ENCODE data around the gene PTPRD.

PTPRD gene

DNA sequence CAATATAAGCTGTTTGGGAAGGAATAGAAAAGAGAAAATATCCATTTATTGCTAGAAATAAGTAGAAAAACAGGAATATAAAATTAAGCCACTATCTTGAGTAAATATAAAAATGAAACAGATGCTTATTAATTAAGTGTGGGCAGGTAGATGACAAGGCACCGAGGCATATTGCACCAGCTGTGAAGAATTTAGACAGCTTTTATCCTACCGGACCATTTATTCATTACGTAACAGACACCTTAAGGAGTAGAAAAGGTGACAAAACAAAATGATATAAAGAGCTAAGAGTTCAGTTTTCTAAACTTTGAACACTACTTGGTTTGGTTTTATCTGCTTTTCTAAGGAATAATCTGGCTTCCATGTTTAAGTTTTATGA lies 404.1 kb downstream of the PTPRD start:
- no peak for DNase-seq (ENCODE audit: low read depth in 2 of 2, low spot score in 1 of 2)

DNA sequence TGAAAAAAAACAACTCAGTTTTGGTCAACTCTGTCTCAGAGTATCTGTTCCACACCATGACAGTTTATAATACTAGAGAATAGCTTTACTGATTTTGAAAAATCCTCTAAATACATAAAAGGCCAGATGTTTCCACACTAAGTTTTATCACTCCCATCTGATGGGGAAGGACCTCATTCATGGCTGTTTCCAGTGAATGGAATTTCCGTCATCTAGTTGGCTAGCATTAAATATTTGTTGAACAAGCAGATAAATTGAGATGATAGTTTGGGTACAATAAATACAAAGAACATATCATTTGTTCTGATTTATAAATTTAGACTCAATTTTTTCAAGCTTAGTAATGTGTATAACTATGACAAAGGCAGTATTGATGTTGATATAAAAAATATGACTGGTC lies 408.5 kb downstream of the PTPRD start:
- DNase-seq (ENCODE audit: low read depth in 2 of 2, low spot score in 1 of 2): no peak

DNA sequence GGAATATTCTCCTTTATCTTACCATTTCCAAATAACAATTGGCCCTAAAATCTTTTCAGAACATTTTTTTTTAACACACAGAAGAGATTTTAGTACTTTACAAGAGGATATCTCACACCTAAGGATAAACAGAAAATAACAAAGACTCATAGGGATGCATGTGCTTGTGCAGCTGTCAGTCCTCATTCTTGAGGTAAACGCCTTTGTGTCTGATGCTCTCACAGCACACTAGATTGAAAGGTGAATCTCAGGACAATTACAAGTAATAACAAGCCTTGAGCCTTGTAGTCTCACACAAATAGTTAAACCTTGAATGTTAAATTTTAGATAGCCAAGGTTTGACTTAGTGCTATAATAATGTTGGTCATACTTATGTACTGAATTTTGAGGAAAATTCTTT lies 439.2 kb downstream of the PTPRD start:
- DNase-seq (ENCODE audit: low read depth in 2 of 2, low spot score in 1 of 2): no peak

DNA sequence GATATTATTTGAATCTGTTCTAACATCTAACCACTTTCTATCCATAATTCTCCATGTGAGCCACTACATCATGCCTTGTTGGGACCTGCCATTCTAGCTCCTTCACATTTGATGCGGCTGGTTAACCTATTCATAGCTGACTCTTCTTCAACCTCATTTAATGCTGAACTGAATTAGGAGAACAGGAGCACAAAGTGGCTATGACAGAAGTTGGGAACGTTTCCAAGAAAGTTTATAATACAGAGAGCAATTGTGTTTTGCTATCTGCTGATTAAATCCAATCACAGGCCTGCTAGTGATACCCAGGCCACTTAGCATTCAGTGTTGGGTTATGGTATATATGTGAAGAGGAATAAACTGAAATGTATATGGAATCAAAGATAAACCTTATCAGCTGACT lies 440.3 kb downstream of the PTPRD start:
- no peak for DNase-seq (ENCODE audit: low read depth in 2 of 2, low spot score in 1 of 2)

DNA sequence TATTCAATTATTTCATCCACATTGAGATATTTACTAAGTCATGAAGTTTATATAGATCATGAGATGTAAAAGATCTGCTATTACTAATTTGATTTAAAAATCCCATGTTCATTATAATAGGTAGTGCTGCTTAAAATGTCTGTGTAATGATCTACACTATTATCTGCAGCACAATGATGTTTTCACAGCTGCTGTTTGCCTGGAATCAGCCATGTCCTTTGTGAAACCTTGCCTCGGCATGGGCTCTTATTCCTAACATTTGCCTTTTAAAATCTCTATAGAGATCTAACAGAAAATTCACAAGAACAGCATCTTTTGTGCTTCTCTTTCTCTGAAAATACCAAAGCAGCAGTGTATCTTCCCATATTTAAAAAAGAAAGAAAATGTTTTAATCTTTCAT lies 444.6 kb downstream of the PTPRD start:
- DNase-seq (ENCODE audit: low read depth in 2 of 2, low spot score in 1 of 2): no peak

DNA sequence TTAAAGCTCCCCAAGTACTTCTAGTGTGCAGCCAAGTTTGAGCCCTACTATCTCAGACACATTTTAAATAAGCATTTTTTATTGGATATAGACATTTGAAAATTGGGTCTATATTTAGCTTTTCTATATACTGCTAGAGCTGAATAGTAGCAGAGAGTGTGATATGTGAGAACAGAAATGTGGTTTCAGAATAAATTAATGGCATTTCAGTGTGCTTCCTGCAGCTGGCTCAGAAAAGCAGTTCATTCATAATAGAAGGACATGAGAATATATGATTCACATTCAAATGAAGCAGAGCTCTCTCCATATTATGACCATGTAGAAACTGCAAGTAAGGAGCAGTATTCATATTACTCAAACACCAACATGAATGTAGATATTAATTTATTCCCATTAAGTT lies 464.0 kb downstream of the PTPRD start:
- no peak for DNase-seq (ENCODE audit: low read depth in 2 of 2, low spot score in 1 of 2)

DNA sequence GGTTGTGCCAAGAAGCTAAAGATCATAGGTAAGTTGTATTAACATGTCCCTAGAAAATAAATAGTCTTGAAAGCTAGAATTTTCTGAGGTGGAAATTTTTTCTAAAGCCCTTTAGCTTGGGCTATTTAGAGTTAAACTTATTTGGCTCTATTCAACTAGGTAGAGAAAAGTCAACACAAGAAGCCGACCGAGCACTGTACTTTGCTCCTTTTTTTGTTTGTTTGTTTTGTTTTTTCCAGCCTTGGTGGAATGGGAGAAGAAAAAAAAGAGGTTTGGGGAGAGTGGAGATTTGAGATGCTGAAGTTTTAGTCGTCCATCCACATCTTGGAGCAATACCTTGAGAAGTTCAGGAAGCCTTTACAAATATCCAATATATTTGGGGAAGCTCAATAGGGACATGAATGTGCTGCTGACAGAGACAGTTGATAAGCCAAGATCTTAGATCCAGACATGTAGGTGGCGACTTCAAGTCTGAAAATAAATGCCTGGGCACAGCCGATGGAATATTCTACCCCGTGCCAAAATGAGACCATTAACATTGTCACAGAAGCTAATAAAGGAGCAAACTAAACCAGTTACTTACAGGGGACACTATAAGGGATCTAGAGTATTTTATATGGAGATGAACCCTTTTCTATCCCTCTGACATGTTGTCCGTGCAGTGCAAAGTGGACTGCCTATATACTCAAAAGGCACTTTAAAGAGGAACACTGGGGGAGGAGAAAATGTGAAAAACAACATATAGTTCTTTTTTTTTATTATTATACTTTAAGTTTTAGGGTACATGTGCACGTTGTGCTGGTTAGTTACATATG lies 466.1 kb downstream of the PTPRD start:
- DNase-seq (ENCODE audit: low read depth in 2 of 2, low spot score in 1 of 2): no peak

DNA sequence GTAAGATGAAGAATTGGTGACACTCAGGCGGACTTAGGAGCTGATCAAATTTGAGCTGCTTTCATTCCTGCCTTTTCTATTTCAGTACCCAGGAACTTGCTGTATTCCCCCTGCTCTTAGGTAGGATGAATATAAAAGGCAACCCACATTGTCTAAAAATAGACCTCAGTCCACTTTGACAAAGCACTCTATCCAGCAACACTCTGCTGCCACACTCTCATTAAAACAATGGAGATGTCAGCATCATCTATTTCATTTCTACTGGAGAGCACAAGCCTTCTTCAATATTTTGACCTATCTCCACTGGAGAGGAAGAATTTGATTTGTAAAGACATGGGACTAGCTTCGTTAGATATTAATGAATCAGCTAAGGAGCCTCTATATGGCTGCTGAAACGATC lies 468.4 kb downstream of the PTPRD start:
- no peak for DNase-seq (ENCODE audit: low read depth in 2 of 2, low spot score in 1 of 2)

DNA sequence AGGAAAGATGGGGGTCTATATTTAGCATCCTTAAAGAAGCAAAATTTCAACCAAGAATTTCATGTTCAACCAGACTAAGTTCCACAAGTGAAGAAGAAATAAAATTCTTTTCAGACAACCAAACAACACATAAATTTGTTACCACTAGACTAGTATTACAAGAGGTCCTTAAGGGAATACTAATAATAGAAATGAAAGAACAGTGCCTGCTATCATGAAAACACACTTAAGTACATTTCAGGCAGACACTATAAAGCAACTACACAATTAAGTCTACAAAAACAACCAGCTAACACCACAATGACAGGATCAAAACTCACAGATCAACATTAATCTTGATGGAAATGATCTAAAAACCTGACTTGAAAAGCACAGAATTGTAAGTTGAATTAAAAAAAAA lies 477.2 kb downstream of the PTPRD start:
- no peak for DNase-seq (ENCODE audit: low read depth in 2 of 2, low spot score in 1 of 2)

DNA sequence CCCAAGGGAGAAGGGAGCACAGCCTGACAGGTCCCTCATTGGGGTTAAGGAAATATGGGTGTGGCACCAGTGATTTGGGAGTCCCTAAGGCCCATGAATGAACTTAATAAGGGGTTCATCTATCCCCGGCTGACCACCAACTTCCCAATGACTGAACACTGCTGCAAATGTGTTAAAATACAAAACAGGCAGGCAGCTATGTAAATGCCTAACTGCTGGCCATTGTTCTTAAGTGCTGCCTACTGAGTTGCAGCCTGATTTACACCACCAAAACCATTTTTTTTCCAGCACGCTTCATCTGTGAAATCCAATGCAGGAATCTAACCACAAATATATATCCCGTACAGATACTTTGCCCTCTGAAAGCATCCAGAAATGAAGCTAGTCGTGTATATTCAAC lies 478.5 kb downstream of the PTPRD start:
- DNase-seq (ENCODE audit: low read depth in 2 of 2, low spot score in 1 of 2): no peak

DNA sequence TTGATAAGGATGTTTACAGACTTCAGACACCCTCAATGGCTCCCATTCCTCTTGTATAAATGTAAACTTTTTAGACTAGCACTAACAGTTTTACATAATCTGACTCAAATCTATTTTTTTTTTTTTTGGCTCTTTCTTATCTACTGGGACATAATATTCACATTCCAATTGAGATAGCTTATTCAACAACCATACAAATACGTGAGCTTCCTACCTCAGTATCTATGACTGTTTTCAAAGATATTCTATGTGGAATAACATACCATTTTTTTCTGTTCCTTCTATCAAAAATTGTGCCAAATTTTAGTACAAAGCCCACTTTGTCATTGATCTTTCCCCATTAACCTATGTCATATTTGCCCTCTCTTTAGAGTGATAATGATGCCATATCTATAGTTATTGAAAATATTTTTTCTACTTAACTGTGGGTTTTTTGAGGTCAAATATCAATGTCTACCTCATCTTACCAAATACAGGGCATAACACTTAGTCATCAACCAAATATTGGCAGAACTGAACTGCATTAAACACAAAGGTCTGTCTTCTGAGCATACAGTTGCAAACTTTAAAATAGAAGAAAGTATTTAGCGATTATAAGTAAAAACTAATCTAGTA lies 482.6 kb downstream of the PTPRD start:
- DNase-seq (ENCODE audit: low read depth in 2 of 2, low spot score in 1 of 2): no peak

DNA sequence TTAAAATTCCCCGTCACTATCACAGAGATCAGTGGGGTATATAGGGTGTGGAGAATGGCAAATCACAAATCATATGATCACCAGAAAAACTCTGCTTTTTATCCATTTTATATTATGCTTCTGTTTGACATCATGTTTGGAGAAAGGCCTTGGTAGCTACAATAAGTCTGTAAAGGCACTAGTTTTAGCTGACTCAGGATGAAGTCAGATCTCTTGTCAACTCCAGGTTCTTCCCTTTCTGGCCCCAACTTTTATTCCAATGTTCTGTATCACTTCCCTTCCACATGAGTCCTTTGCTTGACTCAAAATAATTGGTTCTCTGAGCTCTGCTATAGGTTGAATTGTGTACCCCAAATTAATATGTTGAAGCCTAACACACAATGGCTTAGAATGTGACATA lies 484.9 kb downstream of the PTPRD start:
- DNase-seq (ENCODE audit: low read depth in 2 of 2, low spot score in 1 of 2): no peak

DNA sequence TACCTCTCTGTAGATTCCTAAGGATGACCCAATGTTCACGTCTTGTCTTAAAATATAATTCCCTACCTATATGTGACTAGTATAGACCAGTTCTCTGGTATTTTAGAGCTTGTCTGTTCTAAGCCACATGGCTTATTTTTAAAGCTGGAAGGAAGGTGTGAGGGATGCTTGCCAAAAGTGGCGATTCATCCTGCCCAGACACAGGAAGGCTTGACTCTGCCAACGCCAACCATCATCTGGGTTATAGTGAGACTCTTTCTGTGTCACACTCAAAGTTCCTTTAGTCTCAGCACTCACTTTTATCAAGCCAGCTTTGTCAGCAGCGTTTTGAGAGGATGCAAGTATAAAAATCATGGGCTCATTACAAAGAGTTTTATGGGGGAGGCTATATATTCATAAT lies 500.0 kb downstream of the PTPRD start:
- no peak for DNase-seq (ENCODE audit: low read depth in 2 of 2, low spot score in 1 of 2)

DNA sequence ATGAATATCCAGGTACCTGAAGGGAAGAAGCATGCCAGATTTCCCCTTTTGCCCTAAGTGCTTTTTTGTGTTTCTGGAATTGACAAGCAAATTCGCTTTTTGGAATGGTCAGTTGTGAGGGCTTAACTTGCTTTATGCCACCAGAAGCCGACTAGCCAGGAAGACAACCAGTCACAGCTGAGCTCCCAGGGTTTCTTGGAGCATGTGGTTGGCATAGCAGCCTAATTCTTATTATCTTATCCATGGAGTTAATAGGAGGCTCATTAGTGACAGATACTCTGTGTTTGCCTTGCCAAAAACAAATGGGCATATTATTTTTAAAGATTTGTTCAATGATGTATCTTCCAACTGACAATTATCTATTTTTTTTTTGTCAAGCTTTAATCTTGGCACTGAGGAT lies 500.7 kb downstream of the PTPRD start:
- DNase-seq (ENCODE audit: low read depth in 2 of 2, low spot score in 1 of 2): no peak

DNA sequence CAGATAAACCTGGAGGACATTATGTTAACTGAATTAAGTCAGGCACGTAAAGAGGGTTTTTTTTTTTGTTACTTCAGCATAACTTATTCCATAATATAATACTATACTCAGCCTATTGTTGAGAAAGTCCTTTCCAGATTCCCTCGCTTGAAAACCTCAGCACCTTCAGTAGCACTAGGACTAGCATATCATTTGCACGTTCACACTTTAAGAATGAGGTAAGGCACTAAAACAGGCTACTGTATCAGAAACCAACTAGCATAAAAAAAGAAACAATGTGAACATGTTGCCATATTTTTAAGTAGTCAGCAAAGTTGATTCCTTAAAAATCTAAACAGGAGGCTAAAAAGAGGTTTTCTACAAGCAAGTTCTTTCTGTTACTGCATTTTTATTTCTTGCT lies 504.0 kb downstream of the PTPRD start:
- no peak for DNase-seq (ENCODE audit: low read depth in 2 of 2, low spot score in 1 of 2)

DNA sequence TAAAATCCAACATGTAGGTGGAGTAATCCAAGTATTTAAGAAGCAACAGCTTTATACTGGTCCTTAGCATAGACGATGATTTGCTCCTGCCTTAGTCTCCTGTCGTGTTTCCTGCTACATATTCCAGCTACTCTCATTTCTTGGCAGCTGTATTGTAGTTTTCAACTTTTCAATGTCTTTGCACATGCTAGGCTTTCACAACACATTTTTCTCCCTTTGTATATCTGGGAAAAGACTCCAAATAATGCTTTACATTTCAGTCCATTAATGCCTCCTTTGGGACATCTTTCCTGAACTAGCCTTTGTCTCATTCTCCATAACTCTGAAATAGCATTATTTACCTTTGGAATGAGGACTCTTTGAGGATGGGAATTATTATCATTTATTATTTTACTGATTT lies 508.0 kb downstream of the PTPRD start:
- no peak for DNase-seq (ENCODE audit: low read depth in 2 of 2, low spot score in 1 of 2)

DNA sequence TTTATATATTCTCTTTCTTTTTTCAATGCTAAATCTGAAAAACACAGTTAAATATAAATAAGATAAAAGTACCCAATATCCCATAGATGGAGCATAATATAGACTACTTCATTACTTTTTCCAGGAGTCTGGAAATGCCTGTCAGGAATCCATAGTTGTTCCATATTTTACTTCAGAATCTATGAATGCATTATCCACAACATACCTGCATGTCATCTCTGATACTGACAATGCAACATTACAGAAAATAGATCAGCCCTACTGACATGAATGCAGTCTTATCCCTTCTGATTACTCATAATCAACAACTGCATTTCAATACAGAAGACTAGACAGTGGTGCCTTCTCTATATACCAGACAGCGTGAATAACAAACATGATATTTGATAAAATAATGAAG lies 517.6 kb downstream of the PTPRD start:
- no peak for DNase-seq (ENCODE audit: low read depth in 2 of 2, low spot score in 1 of 2)

DNA sequence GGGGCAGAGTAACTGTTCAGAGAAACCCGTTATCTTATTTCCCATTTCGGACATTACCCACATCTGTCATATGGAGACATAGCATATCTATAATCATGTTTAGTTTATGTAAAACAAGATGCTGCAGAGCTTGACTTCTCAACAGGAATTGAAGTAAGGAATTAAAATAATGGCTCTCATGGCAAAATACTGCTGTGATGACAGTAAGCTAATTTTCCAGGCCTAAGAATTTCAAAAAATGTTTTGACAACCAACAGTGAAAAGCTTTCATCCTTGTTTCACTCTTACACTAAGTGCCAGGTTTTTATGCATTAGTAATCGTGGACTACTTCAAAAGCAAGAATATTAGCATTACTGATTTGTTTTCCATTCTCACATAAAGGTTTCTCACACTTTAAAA lies 518.2 kb downstream of the PTPRD start:
- DNase-seq (ENCODE audit: low read depth in 2 of 2, low spot score in 1 of 2): no peak

DNA sequence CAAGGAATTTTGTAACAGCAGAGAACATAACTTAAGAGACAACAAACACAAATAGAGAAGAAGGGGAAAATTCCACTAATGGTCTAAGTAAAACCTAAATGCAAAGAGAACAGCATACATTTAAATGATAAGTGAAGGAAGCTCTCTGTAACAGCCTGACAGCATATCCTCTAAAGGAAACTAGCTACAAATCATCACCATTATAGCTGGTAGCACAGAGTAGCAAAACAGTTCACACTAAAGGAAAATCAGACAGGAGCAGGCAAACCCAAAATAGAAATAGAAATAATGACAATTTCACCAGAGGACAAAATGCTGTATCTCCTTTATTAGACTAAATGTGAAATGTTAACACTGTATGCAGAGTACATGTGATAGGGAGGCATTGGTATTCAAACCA lies 532.8 kb downstream of the PTPRD start:
- DNase-seq (ENCODE audit: low read depth in 2 of 2, low spot score in 1 of 2): no peak

DNA sequence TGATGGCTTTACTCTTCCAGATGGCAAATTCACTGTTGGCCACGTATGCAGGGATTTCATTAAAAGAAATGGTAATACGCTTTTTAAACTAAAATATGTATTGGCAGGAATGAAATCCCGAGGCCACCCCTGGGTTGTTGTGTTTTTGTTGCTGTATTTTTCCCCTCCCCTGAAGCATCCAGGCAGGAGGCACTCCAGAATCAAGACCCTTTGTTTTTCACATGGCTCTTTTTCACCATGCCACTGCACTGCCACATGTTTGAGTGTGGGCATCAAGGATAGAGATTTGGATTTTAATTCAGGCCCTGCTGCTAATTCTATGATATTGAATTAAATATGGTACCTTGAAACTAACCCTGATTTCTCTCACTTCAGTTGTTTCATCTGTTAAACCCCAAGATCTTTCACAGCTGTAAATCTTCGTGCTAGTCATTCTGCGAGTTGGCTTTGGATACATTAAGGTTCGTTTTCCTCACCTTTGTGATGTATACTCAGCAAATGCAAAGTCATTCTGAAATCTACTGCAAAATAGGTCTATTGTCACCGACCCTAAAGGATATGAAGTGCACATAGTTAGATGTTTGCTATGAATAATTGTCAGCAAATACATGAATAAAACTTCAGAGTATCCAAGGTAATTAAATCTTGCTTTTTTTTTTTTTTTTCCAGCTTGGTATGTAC lies 533.4 kb downstream of the PTPRD start:
- DNase-seq (ENCODE audit: low read depth in 2 of 2, low spot score in 1 of 2): no peak

DNA sequence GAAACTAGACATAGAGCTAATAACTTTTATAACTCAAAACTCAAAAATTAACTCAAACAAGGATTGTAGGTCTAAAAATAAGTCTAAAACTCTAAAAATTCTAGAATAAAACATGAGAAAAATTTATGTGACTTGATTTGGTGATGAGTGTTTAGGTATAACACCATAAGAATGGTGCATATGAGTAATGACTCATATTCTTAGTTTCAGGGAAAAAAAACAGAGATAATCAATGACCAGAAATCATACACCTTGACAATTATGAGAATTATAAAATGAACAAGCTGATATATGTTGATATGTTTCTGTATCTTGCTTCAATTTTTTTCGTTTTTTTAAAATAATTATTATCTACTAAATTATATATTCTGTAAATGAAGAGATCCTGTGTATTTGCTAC lies 541.2 kb downstream of the PTPRD start:
- DNase-seq (ENCODE audit: low read depth in 2 of 2, low spot score in 1 of 2): no peak

DNA sequence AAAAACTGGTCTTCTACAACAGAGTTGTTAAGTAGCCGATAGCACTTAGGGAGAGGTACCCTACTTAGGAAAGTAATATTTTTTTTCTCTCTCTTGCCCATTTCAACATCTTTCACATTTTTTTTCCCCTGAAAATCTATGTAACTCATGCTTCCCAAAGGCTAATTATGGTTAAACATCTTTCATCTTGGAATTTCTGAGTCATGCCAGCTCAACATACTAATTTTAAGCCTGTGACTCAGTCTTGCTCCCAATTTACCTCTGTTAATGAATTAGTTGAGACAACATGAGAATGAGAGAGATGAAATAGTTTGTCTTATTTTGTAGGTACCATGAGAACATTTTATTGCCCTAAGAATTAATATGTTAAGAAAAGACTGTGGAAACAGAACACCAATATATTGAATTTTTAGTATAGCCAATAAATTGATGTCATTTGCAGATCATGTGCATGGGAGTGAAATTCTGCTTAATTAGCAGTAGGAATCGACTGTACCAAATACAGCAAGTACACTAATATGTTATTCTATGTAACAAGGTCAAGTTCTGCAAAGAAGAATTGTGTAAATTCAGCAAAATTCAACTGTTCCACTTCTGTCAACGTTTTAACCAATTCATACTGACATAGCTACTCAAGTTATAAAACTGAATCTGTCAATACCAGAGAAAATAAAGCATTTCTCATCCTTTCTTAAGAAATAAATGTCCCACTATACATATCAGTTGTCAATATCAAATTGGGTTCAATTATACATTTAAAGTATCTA lies 550.0 kb downstream of the PTPRD start:
- DNase-seq (ENCODE audit: low read depth in 2 of 2, low spot score in 1 of 2): no peak

Measured in stimulated activated CD8-positive, alpha-beta memory T cell treated with anti-CD3 and anti-CD28 coated beads, Interleukin-4, amount 100 ng/mL, for 1 hour (primary cell).